Lung (tissue), 12 donors: Measurements from ENCODE around the gene COL12A1. TPM values are rescaled to one million over a fixed set of nuclear protein-coding genes. Genes with fewer than 3 reads are reported as not detected.

Source experiments
- ATAC-seq: fragments of 200-7000 bp; cut with Tn5 transposase; one replicate; pipeline ENCODE4 v1.9.1; 2020; ENCODE audit warnings: moderate number of reproducible peaks; ENCODE audit not compliant: insufficient read depth, low FRiP score
- DNase-seq, 3 donors: peaks; one replicate each; pipeline ENCODE4 v3.0.0-alpha.2; 2013 to 2017
- H3K27ac ChIP-seq, 2 donors: one replicate each; pipeline ENCODE4 v1.5.1; 2013; ENCODE audit warnings: mild to moderate bottlenecking in 2 of 2, moderate library complexity in 2 of 2, control low read depth in 1 of 2, inconsistent platforms in 1 of 2, low read depth in 1 of 2, low read length in 1 of 2
- H3K27me3 ChIP-seq, 3 donors: one replicate each; pipeline ENCODE4 v1.5.1; 2013; ENCODE audit warnings: low read length in 2 of 3; ENCODE audit not compliant: control insufficient read depth in 3 of 3, insufficient read depth in 3 of 3
- H3K36me3 ChIP-seq, 4 donors: one replicate each; pipeline ENCODE4 v1.5.1; 2013; ENCODE audit warnings: low read length in 4 of 4, mild to moderate bottlenecking in 1 of 4, moderate library complexity in 1 of 4; ENCODE audit not compliant: control insufficient read depth in 4 of 4, insufficient read depth in 4 of 4
- H3K4me1 ChIP-seq, 5 donors: one replicate each; pipeline ENCODE4 v1.5.1; 2013; ENCODE audit warnings: low read length in 5 of 5, mild to moderate bottlenecking in 2 of 5, moderate library complexity in 1 of 5; ENCODE audit not compliant: control insufficient read depth in 5 of 5, insufficient read depth in 5 of 5
- H3K4me3 ChIP-seq: one replicate; pipeline ENCODE4 v1.5.1; 2013; ENCODE audit warnings: mild to moderate bottlenecking, control low read depth, moderate library complexity
- H3K9ac ChIP-seq, 2 donors: one replicate each; pipeline ENCODE4 v1.5.1; 2013; ENCODE audit warnings: low read length in 2 of 2, control low read depth in 1 of 2; ENCODE audit not compliant: insufficient read depth in 1 of 2
- H3K9me3 ChIP-seq, 4 donors: one replicate each; pipeline ENCODE4 v1.5.1; 2013; ENCODE audit warnings: low read length in 3 of 4, mild to moderate bottlenecking in 1 of 4, moderate library complexity in 1 of 4; ENCODE audit not compliant: control insufficient read depth in 4 of 4, insufficient read depth in 3 of 4
- WGBS, 2 donors: extraction: QIAGEN DNeasy Blood & Tissue Kit; methylation state at CpG; one replicate each; pipeline ENCODE4 v1.1.7; 2013; 5-methylcytosine and 5-hydroxymethylcytosine counted together
- polyA plus RNA-seq, 2 donors: library from polyadenylated mRNA; stranded (reverse); fragments of 200-250 nt; gene quantifications; one replicate each; pipeline ENCODE4 v1.2.1, GENCODE V29; 2013
- total RNA-seq, 2 donors: library from RNA; depleted of rRNA in 1 of 2; stranded (reverse); fragments of >200 nt in 1 of 2; gene quantifications; one replicate each; pipeline ENCODE4 v1.2.1, GENCODE V29; 2014 to 2021
- TF ChIP-seq, protein P1 (sequence below): IDR thresholded peaks from 2 replicates; pipeline ENCODE4 v1.5.1; 2012; ENCODE audit warnings: mild to moderate bottlenecking; ENCODE audit errors: control extremely low read depth, extremely low read depth
- donor health status: control.
- donor health status: control.
- donor health status: Bipolar disorder and iron deficiency.
- donor health status: healthy.
- donor health status: DM: yes; HTN: yes; CAD: no.

The COL12A1 gene
- total and polyA plus RNA-seq, 4 donors = 10.6 to 75.7 (median 29.7) TPM

GRCh38 chr6:75236630-75237029 lies 30.8 kb upstream of the COL12A1 start:
- ATAC-seq = no peak
- peaks cover 0 to 8% (median 4%) of the 10 kb centered on the region in 5 donors for H3K4me1 ChIP-seq
- TF ChIP-seq, protein P1, sequence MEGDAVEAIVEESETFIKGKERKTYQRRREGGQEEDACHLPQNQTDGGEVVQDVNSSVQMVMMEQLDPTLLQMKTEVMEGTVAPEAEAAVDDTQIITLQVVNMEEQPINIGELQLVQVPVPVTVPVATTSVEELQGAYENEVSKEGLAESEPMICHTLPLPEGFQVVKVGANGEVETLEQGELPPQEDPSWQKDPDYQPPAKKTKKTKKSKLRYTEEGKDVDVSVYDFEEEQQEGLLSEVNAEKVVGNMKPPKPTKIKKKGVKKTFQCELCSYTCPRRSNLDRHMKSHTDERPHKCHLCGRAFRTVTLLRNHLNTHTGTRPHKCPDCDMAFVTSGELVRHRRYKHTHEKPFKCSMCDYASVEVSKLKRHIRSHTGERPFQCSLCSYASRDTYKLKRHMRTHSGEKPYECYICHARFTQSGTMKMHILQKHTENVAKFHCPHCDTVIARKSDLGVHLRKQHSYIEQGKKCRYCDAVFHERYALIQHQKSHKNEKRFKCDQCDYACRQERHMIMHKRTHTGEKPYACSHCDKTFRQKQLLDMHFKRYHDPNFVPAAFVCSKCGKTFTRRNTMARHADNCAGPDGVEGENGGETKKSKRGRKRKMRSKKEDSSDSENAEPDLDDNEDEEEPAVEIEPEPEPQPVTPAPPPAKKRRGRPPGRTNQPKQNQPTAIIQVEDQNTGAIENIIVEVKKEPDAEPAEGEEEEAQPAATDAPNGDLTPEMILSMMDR = no peak
- H3K27me3 ChIP-seq = no peaks in the 10 kb centered on the region
- H3K9me3 ChIP-seq = no peaks in the 10 kb centered on the region
- H3K4me3 ChIP-seq = no peak overlapping the region
- no peak overlapping the region for H3K27ac ChIP-seq
- no peak overlapping the region for H3K9ac ChIP-seq
- WGBS, 2 donors = 93 to 96% methylated on average over 4 of the region's 4 CpGs
- no peak for DNase-seq
- H3K36me3 ChIP-seq = peaks cover 5 to 14% (median 10%) of the 10 kb centered on the region in 4 donors

- WGBS, 2 donors = 84 to 93% methylated on average over 2 of the region's 2 CpGs
- no peak overlapping the region for H3K4me3 ChIP-seq
- H3K9me3 ChIP-seq = no peaks in the 10 kb centered on the region
- no peak overlapping the region for H3K9ac ChIP-seq
- peak overlapping the region in 1 of 2 donors; percentile 33 for H3K27ac ChIP-seq
- H3K27me3 ChIP-seq = no peaks in the 10 kb centered on the region
- DNase-seq (no peak), ATAC-seq (no peak)
- TF ChIP-seq, protein P1 = no peak
- H3K36me3 ChIP-seq = peaks cover 4 to 14% (median 8%) of the 10 kb centered on the region in 4 donors
- peaks cover 0 to 11% (median 4%) of the 10 kb centered on the region in 5 donors for H3K4me1 ChIP-seq
Measured at GRCh38 chr6:75235271-75235670, 29.4 kb upstream of the COL12A1 start.

- Histone ChIP-seq H3K36me3 (peaks cover 4 to 14% (median 8%) of the 10 kb centered on the region in 4 donors), H3K9ac (no peak overlapping the region), H3K4me3 (no peak overlapping the region), H3K27ac (no peak overlapping the region), H3K4me1 (peaks cover 0 to 11% (median 4%) of the 10 kb centered on the region in 5 donors), H3K27me3 (no peaks in the 10 kb centered on the region), H3K9me3 (no peaks in the 10 kb centered on the region)
- TF ChIP-seq, protein P1 = no peak
- ATAC-seq (no peak), DNase-seq (no peak)
- 70% methylated on average over 3 of the region's 3 CpGs for WGBS, 2 donors
Measured at GRCh38 chr6:75234126-75234865, 28.4 kb upstream of the COL12A1 start.
